Measurements from ENCODE around the gene PPP4R2. TPM values are rescaled to one million over a fixed set of nuclear protein-coding genes. Genes with fewer than 3 reads are reported as not detected.

PPP4R2 gene
- total and polyA plus RNA-seq, 2 of the 4 experiments (the other 2 are of a cell fraction), result 13.5 to 31.4 TPM

DNA sequence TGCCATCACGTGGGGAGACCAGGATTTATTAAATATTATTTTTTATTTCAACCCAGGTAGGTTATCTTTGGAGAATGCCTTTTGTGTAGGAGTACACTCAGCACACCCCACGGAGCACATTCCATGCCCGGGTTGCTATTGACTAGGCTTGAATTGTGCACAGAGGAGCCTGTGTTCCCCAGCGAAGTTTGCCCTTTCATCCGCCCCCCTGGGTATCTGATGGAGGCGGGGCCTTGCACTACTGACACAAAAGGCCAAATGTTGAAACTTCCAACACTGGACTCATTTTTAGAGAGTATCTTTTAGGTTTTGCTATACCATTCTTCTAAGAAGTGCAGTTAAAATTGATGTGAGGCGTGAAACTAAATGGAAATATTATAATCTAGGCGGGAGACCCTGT is 39.3 kb upstream of the PPP4R2 start:
- Histone ChIP-seq H4K20me1 (ENCODE audit: insufficient read depth, low read length) (no peaks in the 10 kb centered on the region), H4K5ac (ENCODE audit: low read depth, low read length) (no peak overlapping the region), H3K36me3 (ENCODE audit: control insufficient read depth, insufficient read depth, low read length) (peaks cover 5% of the 10 kb centered on the region; the same call in 1 of the 2 replicates), H3K9me3 (ENCODE audit: control insufficient read depth, insufficient read depth, low read length) (no peaks in the 10 kb centered on the region), H3K79me1 (ENCODE audit: low read depth in 1 of 2, low read length in 2 of 2) (no peaks in the 10 kb centered on the region; a peak in 1 of 4 replicates), H3K23ac (ENCODE audit: low read depth, low read length) (no peak overlapping the region), H3K4ac (ENCODE audit: low read depth, low read length) (no peak overlapping the region), H4K8ac (ENCODE audit: low read depth in 2 of 2, low read length in 2 of 2) (no peak overlapping the region), H4K91ac (ENCODE audit: insufficient read depth, low read depth, low read length) (no peak overlapping the region), H2BK120ac (ENCODE audit: low read depth, low read length) (no peak overlapping the region), H3K27ac (ENCODE audit: insufficient read depth, low read length) (no peak overlapping the region), H3K14ac (replicated peaks; ENCODE audit: low read depth, low read length) (no peak overlapping the region), H3K4me3 (ENCODE audit: insufficient read depth, low read depth, low read length) (no peak overlapping the region), H3K56ac (ENCODE audit: extremely low read depth, insufficient read depth, low read length) (no peak overlapping the region), H2AFZ (replicated peaks; ENCODE audit: low read length, poor library complexity) (no peak overlapping the region), H3K9me1 (ENCODE audit: insufficient read depth, low read length) (0 out of 2 replicates have a peak, but pooled peaks cover 4% of the 10 kb centered on the region), H3K27me3 (ENCODE audit: control insufficient read depth, insufficient read depth, low read length) (no peaks in the 10 kb centered on the region), H2AK5ac (ENCODE audit: low read depth, low read length) (no peak overlapping the region), H3K4me2 (ENCODE audit: low read depth, low read length) (no peak overlapping the region), H2BK20ac (ENCODE audit: low read depth, low read length) (no peak overlapping the region), H3K18ac (ENCODE audit: low read depth, low read length) (no peak overlapping the region), H3K4me1 (ENCODE audit: control insufficient read depth, insufficient read depth, low read length) (no peaks in the 10 kb centered on the region), H2BK5ac (ENCODE audit: low read depth, low read length, poor library complexity, severe bottlenecking) (no peak overlapping the region), H2BK15ac (ENCODE audit: low read depth, low read length) (no peak overlapping the region), H2AK9ac (replicated peaks; ENCODE audit: low read depth, low read length, poor library complexity) (no peak overlapping the region), H3K9ac (ENCODE audit: low read depth, low read length) (no peak overlapping the region)
- no peak for TF ChIP-seq RAD21 (IDR thresholded peaks at IDR 0.05; ENCODE audit: low read length)
- TF ChIP-seq, protein P1, sequence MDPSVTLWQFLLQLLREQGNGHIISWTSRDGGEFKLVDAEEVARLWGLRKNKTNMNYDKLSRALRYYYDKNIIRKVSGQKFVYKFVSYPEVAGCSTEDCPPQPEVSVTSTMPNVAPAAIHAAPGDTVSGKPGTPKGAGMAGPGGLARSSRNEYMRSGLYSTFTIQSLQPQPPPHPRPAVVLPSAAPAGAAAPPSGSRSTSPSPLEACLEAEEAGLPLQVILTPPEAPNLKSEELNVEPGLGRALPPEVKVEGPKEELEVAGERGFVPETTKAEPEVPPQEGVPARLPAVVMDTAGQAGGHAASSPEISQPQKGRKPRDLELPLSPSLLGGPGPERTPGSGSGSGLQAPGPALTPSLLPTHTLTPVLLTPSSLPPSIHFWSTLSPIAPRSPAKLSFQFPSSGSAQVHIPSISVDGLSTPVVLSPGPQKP (IDR thresholded peaks at IDR 0.05; ENCODE audit: borderline replicate concordance, low read depth, low read length), result no peak
- TF ChIP-seq FOS (IDR thresholded peaks at IDR 0.05; ENCODE audit: low read depth, low read length), result no peak
- no peak for TF ChIP-seq RFX5 (IDR thresholded peaks at IDR 0.05; ENCODE audit: low read depth, low read length)
- no peak for TF ChIP-seq CEBPB (IDR thresholded peaks at IDR 0.05; ENCODE audit: low read depth, low read length)
- ATAC-seq (ENCODE audit: low read depth), result no peak
- POLR2A ChIA-PET (ENCODE audit: unreplicated experiment), result no interaction called here
- DNase-seq, result no peak
- intact Hi-C loops (cut with micrococcal nuclease), result no loop called here
- in situ Hi-C loops (cut with MboI; ENCODE audit: low sequenced_read_pairs), result no loop called here
- BruUV-seq (replicated peaks), result no TSS peak
- dilution Hi-C loops (cut with HindIII; ENCODE audit: low sequenced_read_pairs, unreplicated experiment), result no loop called here
- 80% methylated on average over 1 of the region's 8 CpGs; no CpG with 5 or more reads in 1 of the 2 experiments for WGBS, 2 experiments (ENCODE audit: extremely low coverage in 2 of 2, insufficient read length in 1 of 2)
- CTCF ChIA-PET, result no interaction called here
